Smooth muscle cell of the brain vasculature (primary cell): ENCODE results near the gene AP4E1.
"Not testable (repeated sequence)": the region's sequence is repeated elsewhere in the genome, so short reads cannot be mapped to it uniquely, and the experiment has no call there.

ENCODE experiments used
- DNase-seq: peaks from one replicate; pipeline ENCODE4 v3.0.0-alpha.2; 2012; ENCODE audit warnings: low read depth, low spot score

Gene AP4E1

DNA sequence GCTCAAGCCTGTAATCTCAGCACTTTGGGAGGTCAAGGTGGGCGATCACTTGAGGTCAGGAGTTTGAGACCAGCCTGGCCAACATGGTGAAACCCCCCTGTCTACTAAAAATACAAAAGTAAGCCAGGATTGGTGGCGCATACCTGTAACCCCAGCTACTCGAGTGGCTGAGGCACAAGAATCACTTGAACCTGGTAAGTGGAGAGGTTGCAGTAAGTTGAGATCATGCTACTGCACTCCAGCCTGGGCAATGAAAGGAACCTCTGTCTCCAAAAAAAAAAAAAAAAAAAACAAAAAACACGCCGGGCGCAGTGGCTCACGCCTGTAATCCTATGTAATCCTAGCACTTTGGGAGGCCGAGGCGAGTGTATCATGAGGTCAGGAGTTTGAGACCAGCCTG, 18.9 kb upstream of the AP4E1 start:
- no peak for DNase-seq

DNA sequence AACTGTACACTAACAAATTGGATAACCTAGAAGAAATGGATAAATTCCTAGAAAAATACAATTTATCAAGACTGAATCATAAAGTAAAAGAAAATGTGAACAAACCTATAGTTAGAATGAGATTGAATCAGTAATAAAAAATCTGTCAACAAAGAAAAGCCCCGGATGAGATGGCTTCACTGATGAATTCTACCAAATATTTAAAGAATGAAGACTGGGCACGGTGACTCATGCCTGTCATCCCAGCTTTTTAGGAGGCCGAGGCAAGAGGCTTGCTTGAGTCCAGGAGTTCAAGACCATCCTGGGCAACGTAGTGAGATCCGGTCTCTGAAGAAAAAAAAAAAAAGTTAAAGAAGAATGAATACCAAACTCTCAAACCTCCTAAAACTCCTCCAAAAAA, 17.7 kb upstream of the AP4E1 start:
- no peak for DNase-seq

GRCh38 chr15:50891159-50891558, 17.3 kb upstream of the AP4E1 start:
- no peak for DNase-seq

- no peak for DNase-seq
Observed at GRCh38 chr15:50893976-50894375, 14.5 kb upstream of the AP4E1 start.

DNA sequence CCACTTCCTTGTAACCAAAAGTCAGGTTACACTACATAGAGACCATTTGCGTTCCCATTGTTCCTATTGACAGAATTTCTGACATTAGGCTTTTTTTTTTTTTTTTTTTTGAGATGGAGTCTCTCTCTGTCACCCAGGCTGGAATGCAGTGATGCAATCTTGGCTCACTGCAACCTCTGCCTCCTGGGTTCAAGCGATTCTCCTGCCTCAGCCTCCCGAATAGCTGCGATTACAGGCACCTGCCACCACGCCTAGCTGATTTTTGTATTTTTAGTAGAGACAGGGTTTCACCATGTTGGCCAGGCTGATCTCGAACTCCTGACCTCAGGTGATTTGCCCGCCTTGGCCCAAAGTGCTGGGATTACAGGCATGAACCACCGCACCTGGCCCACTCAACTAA, 7.1 kb upstream of the AP4E1 start:
- not testable (repeated sequence) for DNase-seq

DNA sequence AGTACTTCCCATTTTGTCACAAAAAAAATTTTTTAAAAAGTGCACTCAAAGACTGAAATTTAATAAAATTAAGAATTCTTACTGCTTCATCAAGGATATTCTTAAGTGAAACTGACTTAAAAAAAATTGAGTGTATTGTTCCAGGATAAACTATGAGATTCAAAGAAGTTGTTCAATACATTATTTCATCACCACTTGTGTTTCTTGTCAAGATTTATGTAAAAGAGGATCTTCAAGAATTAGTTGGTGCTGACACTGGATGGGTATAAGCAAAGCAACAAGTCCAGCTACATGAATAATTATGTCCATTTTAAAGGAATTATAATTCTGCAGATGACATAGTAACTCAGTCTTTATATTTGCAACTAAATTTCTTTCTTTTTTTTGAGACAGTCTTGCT, 4.3 kb upstream of the AP4E1 start:
- no peak for DNase-seq

- no peak for DNase-seq
Observed at GRCh38 chr15:50905055-50905454, 3.4 kb upstream of the AP4E1 start.

DNA sequence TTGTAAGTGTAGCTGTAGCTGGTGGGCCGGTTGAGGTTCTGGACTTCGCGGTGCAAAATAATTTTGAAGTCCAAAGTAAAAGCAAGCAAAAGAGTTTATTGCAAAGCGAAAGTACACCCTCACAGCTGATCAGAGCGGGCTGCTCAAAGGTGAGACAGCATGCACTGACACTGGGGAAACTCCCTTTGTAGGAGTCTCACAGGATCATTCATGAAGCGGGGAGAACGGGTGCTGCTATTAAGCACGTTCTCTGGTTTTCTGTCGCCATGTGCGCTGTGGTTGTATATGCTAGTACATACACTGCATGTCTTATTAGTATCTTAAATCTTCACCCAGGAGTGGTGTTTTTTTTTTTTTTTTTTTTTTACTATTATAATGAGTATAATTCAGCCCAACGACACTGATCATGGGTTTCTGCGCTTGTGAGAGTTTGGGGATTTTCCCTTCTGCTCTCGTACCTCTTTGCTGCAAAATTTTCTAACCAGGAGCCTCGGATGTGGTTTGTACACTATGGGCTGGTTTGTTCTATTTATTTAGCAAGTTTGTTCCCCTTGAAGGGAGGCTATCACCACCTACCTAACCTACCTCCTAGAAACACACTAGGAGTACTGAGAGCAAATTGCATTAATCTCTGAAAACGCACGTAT, 1.4 kb upstream of the AP4E1 start:
- DNase-seq = no peak

GRCh38 chr15:50907601-50908208, 778 bp upstream of the AP4E1 start:
- no peak for DNase-seq

- no peak for DNase-seq
Observed at GRCh38 chr15:50909010-50909317, 481 bp downstream of the AP4E1 start.

DNA sequence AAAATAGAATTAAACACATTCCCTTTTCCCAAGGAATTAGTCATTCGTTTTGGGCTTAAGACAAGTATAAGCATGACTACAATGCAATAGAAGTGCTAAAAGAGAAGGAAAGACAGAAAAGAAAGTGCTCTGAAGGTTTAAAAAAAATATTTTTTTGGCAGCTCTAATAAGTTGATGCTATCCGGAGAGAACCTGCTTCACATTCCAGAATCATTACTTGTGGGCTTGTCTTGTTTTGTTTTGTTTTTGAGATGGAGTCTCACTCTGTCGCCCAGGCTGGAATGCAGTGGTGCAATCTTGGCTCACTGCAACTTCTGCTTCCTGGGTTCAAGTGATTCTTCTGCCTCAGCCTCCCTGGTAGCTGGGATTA, 1.9 kb downstream of the AP4E1 start:
- not testable (repeated sequence) for DNase-seq

GRCh38 chr15:50911001-50911400, 2.5 kb downstream of the AP4E1 start:
- no peak for DNase-seq

DNA sequence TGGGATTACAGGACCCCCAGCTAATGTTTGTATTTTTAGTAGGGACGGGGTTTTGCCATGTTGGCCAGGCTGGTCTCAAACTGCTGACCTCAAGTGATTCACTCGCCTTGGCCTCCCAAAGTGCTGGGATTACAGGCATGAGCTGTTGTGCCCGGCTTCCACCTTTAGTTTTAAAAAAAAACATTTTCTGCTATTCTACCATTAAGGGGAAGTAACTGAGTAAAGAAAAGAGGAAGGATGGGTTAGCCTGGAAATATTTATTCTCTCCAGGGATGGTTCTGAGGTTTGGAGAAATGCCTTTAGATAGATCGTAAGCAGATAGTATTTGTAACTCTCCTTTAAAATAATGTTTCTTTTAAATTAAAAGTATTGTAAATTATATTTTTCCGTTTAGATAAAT, 3.1 kb downstream of the AP4E1 start:
- peak; percentile 24 for DNase-seq

GRCh38 chr15:50916400-50916799, 7.9 kb downstream of the AP4E1 start:
- DNase-seq = no peak

DNA sequence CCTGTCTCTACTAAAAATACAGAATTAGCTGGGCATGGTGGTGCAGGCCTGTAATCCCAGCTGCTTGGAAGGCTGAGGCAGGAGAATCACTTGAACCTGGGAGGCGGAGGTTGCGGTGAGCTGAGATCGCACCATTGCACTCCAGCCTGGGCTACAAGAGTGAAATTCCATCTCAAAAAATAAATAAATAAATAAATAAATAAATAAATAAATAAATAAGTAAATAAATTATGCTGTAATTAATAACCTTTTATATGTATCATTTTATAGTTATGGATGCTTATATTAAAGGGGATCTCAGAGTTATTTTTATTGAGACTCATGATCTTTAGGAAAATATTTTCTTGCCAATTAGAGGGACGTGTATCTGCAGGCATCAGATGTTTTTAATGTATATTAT, 10.9 kb downstream of the AP4E1 start:
- not testable (repeated sequence) for DNase-seq

- no peak for DNase-seq
Observed at GRCh38 chr15:50925281-50925680, 16.8 kb downstream of the AP4E1 start.

GRCh38 chr15:50929062-50929461, 20.6 kb downstream of the AP4E1 start:
- DNase-seq = no peak

GRCh38 chr15:50930792-50931191, 22.3 kb downstream of the AP4E1 start:
- no peak for DNase-seq

DNA sequence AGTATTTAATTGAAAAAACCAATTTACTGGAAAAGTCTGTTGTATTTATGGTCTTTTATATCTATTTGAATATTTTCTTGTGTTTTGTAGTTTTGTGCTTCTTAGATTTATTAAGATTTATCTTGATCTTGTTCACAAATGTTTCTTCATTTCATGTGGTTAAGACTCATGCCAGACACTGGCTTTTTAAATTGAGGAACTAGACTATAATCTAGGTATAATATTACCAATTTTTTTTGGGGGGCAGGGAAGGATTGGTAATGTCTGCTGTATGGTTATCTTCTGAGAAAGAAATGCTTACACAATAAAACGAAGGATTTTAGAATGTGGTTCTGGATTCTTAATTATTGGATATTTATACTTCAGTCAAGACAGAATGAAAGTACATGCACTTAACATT, 24.9 kb downstream of the AP4E1 start:
- no peak for DNase-seq

- DNase-seq = no peak
Observed at GRCh38 chr15:50938525-50938924, 30.0 kb downstream of the AP4E1 start.

DNA sequence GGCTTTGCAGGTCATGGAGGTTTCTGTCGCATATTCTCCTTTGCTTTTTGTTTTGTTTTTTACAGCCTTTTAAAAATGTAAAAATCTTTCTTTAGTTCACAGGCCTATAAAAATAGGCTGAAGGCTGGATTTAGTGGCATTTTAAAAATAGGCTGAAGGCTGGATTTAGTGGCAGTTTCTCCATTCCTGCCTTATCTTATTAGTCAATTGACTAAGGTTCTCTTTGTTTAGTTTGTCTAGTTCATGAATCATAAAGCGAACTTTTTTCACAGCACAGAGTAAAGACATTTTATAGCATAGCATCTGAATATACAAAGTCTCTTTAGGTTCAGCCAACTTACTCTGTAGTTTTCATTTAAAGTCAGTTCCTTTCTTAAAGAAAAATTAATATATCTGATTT, 31.4 kb downstream of the AP4E1 start:
- DNase-seq = no peak

DNA sequence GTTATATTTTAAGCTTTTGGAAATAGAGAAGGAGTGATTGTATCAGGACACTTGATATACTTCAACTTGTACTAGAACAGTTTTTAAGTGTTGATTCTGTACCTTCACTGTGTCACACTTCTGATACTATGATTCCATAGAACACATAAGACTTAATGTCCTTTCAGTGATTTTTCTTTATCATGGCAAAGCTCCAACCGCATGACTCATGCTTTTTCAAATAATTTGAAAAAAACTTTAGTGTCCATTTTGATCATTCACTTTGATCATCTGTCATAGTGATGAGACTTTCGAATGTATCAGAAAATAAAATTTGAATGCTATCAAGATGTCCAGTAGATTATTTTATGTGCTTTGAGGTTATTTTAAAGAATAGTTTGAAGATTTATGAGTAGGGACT, 32.0 kb downstream of the AP4E1 start:
- DNase-seq = peak; percentile 24

- no peak for DNase-seq
Observed at GRCh38 chr15:50943638-50944037, 35.2 kb downstream of the AP4E1 start.

- DNase-seq = no peak
Observed at GRCh38 chr15:50944672-50945071, 36.2 kb downstream of the AP4E1 start.
